Panc1 (cell line): Measurements from ENCODE around the gene MIF4GD. TPM values are rescaled to one million over a fixed set of nuclear protein-coding genes. Genes with fewer than 3 reads are reported as not detected.

ENCODE experiments used
- ATAC-seq: fragments of 200-7000 bp; cut with Tn5 transposase; 2 replicates; pipeline ENCODE4 v1.9.1; 2020; ENCODE audit warnings: mild to moderate bottlenecking, moderate library complexity
- BruUV-seq: library from RNA; stranded (reverse); fragments of 400-500 nt; replicated peaks from 2 replicates; lab custom pipeline; 2021; lab: Mats Ljungman, UMichigan
- CTCF ChIA-PET: fragments of 300-600 bp; sonication (Branson Sonifier 250); formaldehyde crosslinking; loops from one replicate; lab custom pipeline; 2022; ENCODE audit warnings: antibody characterized with exemption; lab: Charles Lee
- POLR2A ChIA-PET: fragments of 300-600 bp; sonication (Branson Sonifier 250); formaldehyde crosslinking; loops from one replicate; lab custom pipeline; 2022; ENCODE audit warnings: antibody characterized with exemption; lab: Charles Lee
- DNase-seq: peaks from one replicate; pipeline ENCODE4 v3.0.0-alpha.2; 2010; ENCODE audit warnings: low read depth, low spot score
- H3K27ac ChIP-seq: 2 replicates; pipeline ENCODE4 v1.5.1; 2011; ENCODE audit warnings: mild to moderate bottlenecking, low read length, inconsistent platforms
- H3K27me3 ChIP-seq: fragments of 200-500 bp; sonication (Bioruptor generic); 2 replicates; pipeline ENCODE4 v1.6.0; 2014; ENCODE audit warnings: low read length, inconsistent platforms; ENCODE audit not compliant: control insufficient read depth, insufficient read depth
- H3K36me3 ChIP-seq: fragments of 200-500 bp; sonication (Bioruptor generic); 2 replicates; pipeline ENCODE4 v1.5.1; 2014; ENCODE audit warnings: inconsistent platforms, mild to moderate bottlenecking, low read length, moderate library complexity; ENCODE audit not compliant: control insufficient read depth, insufficient read depth
- H3K4me1 ChIP-seq: 2 replicates; pipeline ENCODE4 v1.5.1; 2011; ENCODE audit warnings: inconsistent platforms, mild to moderate bottlenecking, low read length, moderate library complexity; ENCODE audit not compliant: control insufficient read depth, insufficient read depth
- H3K4me3 ChIP-seq, 2 experiments: 2 replicates each; pipeline ENCODE4 v1.5.1; 2011 to 2012; ENCODE audit warnings: low read depth in 2 of 2, low read length in 2 of 2, mild to moderate bottlenecking in 2 of 2, inconsistent platforms in 1 of 2, moderate library complexity in 1 of 2
- H3K9me3 ChIP-seq: fragments of 200-500 bp; sonication (Bioruptor generic); 2 replicates; pipeline ENCODE4 v1.5.1; 2014; ENCODE audit warnings: low read depth, mild to moderate bottlenecking, inconsistent platforms, low read length, moderate library complexity; ENCODE audit not compliant: control insufficient read depth, insufficient read depth
- CTCF ChIP-seq: fragments of 450-650 bp; IDR thresholded peaks from 2 replicates; pipeline ENCODE4 v1.5.1; 2017; ENCODE audit warnings: mild to moderate bottlenecking
- POLR2AphosphoS5 ChIP-seq: IDR thresholded peaks from 2 replicates; pipeline ENCODE4 v1.6.1; 2012; ENCODE audit warnings: mild to moderate bottlenecking, low read depth, low read length, moderate library complexity
- REST ChIP-seq, 2 experiments: IDR thresholded peaks; 2 replicates each; pipeline ENCODE4 v1.6.1; 2011 to 2012; ENCODE audit warnings: low read depth in 2 of 2, control low read depth in 1 of 2, low read length in 1 of 2, mild to moderate bottlenecking in 1 of 2, moderate library complexity in 1 of 2; ENCODE audit not compliant: insufficient read depth in 1 of 2
- SIN3A ChIP-seq: IDR thresholded peaks from 2 replicates; pipeline ENCODE4 v1.6.1; 2012; ENCODE audit warnings: low read depth, mild to moderate bottlenecking, low read length, moderate library complexity, borderline replicate concordance; ENCODE audit not compliant: insufficient read depth
- TCF7L2 ChIP-seq: IDR thresholded peaks from 2 replicates; pipeline ENCODE4 v1.6.1; 2011; ENCODE audit warnings: mild to moderate bottlenecking, low read depth, low read length, inconsistent platforms
- in situ Hi-C: cut with HindIII; loops from 2 replicates; pipeline ENCODE4 v1.10.0; 2016; ENCODE audit warnings: low sequenced_read_pairs, low pct_unique_long_range_greater_than_20kb
- intact Hi-C: fragments of 100-400 bp; cut with micrococcal nuclease; formaldehyde crosslinking; loops from one replicate; pipeline ENCODE4 v1.10.0; 2022; ENCODE audit not compliant: unreplicated experiment
- total RNA-seq: library from RNA; stranded (reverse); gene quantifications from one replicate; pipeline ENCODE4 v1.2.1, GENCODE V29; 2021; ENCODE audit not compliant: unreplicated experiment

The MIF4GD gene
- total RNA-seq, 1 experiment from 2014 or later: 34.4 TPM

DNA sequence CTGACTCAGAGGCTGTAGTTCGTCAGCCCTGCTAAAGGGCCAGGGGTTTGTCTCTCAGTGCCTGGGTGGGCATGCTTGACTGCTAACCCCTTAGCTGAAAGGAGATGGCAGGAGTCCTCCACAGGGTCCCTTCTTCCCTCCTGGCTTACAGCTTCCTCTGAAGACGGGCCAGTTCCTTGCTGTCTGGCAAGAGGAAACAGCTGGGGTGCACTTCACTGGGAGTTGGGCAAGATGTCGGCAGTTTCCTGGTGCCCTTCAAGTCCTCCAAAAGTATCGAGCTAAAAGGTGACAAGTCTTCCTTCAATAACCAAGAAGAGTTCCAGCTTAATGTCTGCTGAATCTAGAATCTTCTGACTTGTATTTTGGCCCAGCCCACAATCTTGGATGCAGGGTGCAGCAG lies 42.2 kb downstream of the MIF4GD start:
- Histone ChIP-seq H3K27me3 (no peaks in the 10 kb centered on the region), H3K4me3 (no peak overlapping the region), H3K9me3 (no peaks in the 10 kb centered on the region), H3K27ac (no peak overlapping the region), H3K36me3 (peaks cover 20% of the 10 kb centered on the region), H3K4me1 (no peaks in the 10 kb centered on the region)
- POLR2A ChIA-PET: no interaction called here
- TF ChIP-seq CTCF: no peak
- no peak for TF ChIP-seq REST (IDR thresholded peaks at IDR 0.05; ENCODE audit: insufficient read depth in 1 of 2, low read depth in 2 of 2, low read length in 1 of 2)
- TF ChIP-seq TCF7L2: no peak
- TF ChIP-seq SIN3A: no peak
- no peak for TF ChIP-seq POLR2AphosphoS5
- no peak for ATAC-seq
- in situ Hi-C loops: no loop called here
- DNase-seq: no peak
- CTCF ChIA-PET: no interaction called here
- BruUV-seq: no TSS peak
- intact Hi-C loops: no loop called here

- POLR2A ChIA-PET: no interaction called here
- DNase-seq (no peak), ATAC-seq (no peak)
- H3K4me3 ChIP-seq: no peak overlapping the region
- BruUV-seq: TSS peak; percentile 40
- CTCF ChIA-PET: no interaction called here
- no peaks in the 10 kb centered on the region for H3K27me3 ChIP-seq
- intact Hi-C loops (no loop called here), in situ Hi-C loops (no loop called here)
- no peaks in the 10 kb centered on the region for H3K9me3 ChIP-seq
- no peak overlapping the region for H3K27ac ChIP-seq
- peaks cover 20% of the 10 kb centered on the region for H3K36me3 ChIP-seq
- no peaks in the 10 kb centered on the region for H3K4me1 ChIP-seq
- no peak for TF ChIP-seq POLR2AphosphoS5
- no peak for TF ChIP-seq TCF7L2
- TF ChIP-seq SIN3A: no peak
- no peak for TF ChIP-seq CTCF
- TF ChIP-seq REST (IDR thresholded peaks at IDR 0.05; ENCODE audit: insufficient read depth in 1 of 2, low read depth in 2 of 2, low read length in 1 of 2): no peak
Observed at GRCh38 chr17:75228305-75228704, 42.7 kb downstream of the MIF4GD start.
